NCI-H82 (cell line): Measurements from ENCODE around the gene MRPL21.
"Not testable (repeated sequence)": the region's sequence is repeated elsewhere in the genome, so short reads cannot be mapped to it uniquely, and the experiment has no call there.

Source experiments
- DNase-seq: peaks from one replicate; lab custom pipeline; 2025; lab: John Stamatoyannopoulos, UW

MRPL21 gene

GRCh38 chr11:68867066-68867465 lies 36.6 kb downstream of the MRPL21 start:
- DNase-seq: no peak

- DNase-seq: no peak
Observed at GRCh38 chr11:68865241-68865640, 38.4 kb downstream of the MRPL21 start.

DNA sequence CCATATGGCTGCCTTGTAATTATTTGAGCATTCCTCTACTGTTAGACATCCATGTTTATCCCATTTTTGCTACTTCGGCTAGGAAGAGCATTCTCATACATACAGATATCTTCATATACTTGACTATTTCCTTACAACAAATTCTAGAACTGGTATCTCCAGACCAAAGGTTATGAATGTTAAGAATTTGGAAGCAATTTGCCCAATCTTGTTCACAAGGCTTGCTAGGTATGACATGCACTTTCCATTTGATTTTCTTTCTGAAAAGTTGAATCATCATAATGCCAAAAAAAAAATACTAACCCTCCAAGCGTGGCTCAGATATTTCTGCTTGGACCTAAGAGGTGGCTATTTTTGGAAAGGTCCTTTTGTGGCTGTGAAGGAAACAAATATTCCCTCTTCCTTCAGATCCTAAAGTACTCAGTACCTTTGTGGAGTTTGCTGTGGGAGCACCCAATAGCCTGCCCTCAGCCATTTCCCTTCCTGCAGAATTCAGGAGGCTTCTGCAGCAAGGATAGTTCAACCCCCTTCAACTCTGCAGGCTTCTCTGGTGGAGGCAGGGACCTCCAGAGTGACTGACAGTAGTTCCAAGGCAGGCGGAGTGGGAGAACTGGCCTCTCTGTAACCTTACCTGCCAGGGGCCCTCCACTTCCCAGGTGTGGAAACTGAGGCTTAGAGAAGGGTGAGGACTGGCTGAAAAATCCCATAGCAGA lies 39.9 kb downstream of the MRPL21 start:
- no peak for DNase-seq

GRCh38 chr11:68862421-68862820 lies 41.2 kb downstream of the MRPL21 start:
- no peak for DNase-seq

DNA sequence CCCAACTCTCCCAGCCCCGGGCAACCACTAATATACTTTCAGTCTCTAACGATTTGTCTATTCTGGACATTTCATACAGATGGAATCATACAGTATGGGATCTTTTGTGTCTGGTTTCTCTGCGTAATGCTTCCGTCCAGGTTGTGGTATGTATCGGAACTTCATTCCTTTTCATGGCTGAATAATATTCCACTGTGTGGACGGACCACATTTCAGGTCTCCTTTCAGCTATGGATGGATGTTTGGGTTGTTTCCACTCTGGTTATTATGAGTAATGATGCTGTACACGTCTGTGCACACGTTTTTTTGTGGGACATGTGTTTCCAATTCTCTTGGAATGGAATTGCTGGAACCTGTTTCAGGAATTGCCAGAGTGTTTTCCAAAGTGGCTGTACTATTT lies 44.5 kb downstream of the MRPL21 start:
- no peak for DNase-seq

GRCh38 chr11:68857037-68857586 lies 46.5 kb downstream of the MRPL21 start:
- no peak for DNase-seq

DNA sequence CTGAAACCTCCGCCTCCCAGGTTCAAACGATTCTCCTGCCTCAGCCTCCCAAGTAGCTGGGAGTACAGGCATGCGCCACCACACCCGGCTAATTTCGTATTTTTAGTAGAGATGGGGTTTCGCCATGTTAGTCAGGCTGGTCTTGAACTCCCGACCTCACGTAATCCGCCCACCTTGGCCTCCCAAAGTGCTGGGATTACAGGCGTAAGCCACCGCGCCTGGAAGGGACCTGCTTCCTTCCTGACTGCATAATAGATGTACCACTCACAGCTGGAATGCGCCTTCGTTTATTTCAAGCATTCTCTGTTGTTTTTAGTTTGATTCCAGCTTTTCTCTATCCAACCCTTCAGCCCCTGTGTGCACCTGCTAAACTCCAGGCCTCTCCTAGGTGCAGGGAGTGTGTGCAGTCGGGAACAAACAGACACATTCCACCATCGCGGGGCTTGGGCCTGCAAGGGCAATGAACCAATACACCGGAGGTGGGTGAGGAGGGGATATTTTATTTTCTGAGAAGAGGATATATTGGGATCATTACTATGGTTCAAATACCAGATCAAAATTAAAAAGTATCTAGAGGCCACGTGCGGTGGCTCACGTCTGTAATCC lies 47.1 kb downstream of the MRPL21 start:
- DNase-seq: not testable (repeated sequence)

- no peak for DNase-seq
Observed at GRCh38 chr11:68855205-68855981, 48.2 kb downstream of the MRPL21 start.

- no peak for DNase-seq
Observed at GRCh38 chr11:68854273-68854958, 49.2 kb downstream of the MRPL21 start.

DNA sequence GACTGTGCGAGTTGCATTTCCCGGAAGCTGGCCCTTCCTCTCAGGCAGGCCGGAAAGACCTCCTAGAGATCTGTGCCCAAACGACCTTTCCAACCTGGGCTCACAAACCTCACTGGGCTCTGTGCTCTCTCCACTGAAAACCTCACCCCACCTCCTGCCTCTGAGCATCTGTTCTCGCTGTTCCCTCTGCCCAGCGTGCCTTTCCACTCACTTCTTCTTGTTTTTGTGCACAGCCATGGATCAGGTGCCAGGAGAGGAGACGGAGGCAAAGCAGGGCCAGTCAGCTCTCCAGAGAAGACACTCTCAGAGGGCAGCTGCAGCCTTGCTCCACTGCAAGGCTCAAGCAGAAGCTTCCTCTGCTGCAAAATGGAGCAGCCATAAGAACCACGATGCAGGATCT lies 51.0 kb downstream of the MRPL21 start:
- no peak for DNase-seq

GRCh38 chr11:68848429-68848828 lies 55.2 kb downstream of the MRPL21 start:
- no peak for DNase-seq

DNA sequence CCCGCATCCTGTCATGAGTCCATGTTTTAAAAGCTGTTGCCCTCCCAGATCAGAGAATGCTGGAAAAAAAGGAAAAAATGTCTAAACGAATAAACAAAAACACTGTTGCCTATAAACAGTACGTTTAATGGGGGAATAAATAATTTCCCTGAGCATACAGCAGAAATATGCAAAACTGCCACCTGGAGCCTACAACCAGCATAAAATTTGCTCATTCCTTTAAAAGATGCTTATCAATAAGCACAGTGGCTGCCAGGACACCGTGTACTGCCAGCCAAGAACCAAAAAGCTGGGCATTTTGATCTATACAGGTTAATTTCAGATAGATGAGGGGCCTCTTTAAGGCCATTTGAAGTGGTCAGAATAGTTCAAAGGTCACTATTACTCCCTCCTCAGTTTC lies 56.2 kb downstream of the MRPL21 start:
- DNase-seq: no peak

GRCh38 chr11:68845351-68846002 lies 58.2 kb downstream of the MRPL21 start:
- no peak for DNase-seq

GRCh38 chr11:68844801-68845200 lies 58.8 kb downstream of the MRPL21 start:
- DNase-seq: no peak

GRCh38 chr11:68844376-68844775 lies 59.3 kb downstream of the MRPL21 start:
- no peak for DNase-seq

DNA sequence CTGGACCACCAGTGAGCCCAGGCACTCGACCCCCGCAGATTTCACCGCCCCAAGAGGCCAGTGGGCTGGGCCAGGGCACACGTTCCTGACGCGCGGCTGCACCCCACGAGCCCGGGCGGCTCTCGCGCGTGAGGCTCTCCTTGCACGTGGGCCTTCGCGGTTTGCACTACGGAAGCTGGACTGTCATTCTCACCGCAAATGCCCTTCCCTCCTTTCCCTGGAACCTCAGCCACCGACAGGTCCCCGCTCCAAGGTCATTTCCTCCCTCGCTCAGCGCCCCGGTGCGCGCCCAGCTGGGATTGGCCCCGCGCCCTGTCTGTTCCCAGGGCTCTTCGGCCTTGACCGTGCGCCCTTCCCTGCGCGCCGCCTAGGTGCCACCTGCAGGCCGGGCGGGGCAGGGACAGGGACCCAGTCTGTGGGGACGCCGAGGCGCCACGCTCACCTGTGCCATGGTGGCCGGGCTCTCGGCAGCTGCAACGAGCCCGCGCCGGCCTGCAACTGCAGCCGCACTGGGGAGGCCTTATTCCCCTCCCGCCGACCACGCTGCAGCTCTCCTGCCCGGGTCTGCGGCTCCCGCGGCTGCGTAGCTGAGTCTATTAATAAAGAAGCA lies 59.8 kb downstream of the MRPL21 start:
- DNase-seq: peak; percentile 68

GRCh38 chr11:68843052-68843561 lies 60.5 kb downstream of the MRPL21 start:
- no peak for DNase-seq

- DNase-seq: no peak
Observed at GRCh38 chr11:68842427-68843051, 61.1 kb downstream of the MRPL21 start.

- DNase-seq: peak; percentile 67
Observed at GRCh38 chr11:68841718-68842426, 61.8 kb downstream of the MRPL21 start, which contains the start of gene CPT1A. Gene CPT1A, minus strand, starts transcription at chr11:68841916. Its CDS starts 26,442 bp downstream, at chr11:68815474.
